ENCODE measurements around the gene DGKB.
"Not testable (repeated sequence)": the region's sequence is repeated elsewhere in the genome, so short reads cannot be mapped to it uniquely, and the experiment has no call there.

DGKB gene

GRCh38 chr7:14368285-14368684, 534.3 kb downstream of the DGKB start:
- DNase-seq = no peak

GRCh38 chr7:14351167-14351566, 551.4 kb downstream of the DGKB start:
- no peak for DNase-seq

GRCh38 chr7:14341200-14341775, 561.3 kb downstream of the DGKB start:
- DNase-seq = no peak

GRCh38 chr7:14340393-14341074, 562.0 kb downstream of the DGKB start:
- DNase-seq = no peak

DNA sequence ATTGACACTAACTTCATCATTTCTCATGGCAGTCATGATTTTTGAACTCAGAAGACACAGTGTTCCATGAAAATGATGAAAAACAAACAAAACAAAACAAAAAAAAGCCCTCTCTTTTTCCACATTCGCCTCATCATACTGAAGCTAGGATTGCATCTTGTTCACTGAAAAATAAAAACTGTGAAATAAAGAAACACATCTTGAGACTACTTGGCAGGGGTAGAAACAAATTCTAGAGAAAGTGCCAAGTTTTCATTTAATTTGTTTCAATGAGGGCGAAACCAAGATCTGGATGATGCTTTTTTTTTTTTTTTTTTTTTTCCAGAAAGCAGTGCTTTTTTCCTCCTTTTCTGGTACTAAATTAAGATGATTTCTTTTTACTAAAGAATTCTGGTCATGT, 562.7 kb downstream of the DGKB start:
- no peak for DNase-seq

DNA sequence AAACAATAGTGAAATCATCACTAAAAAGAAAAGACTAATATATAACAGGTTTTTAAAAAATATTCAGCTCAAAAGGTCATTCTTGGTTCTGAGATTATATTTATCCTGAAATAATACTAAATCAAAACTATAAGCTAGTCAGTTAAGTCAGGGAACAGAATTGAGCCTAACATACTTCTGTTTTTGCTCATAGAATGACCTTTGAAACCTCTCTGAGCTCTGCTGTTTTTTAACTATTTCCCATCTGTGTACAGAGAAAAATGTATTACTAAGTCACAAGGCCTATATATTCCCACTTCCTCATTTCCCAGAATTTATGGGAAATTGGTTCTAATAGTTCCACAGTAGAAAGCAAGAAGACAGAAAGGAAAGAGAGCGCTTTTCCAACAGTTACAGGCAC, 566.3 kb downstream of the DGKB start:
- no peak for DNase-seq

- DNase-seq = no peak
These were observed 570.4 kb downstream of the DGKB start for GRCh38 chr7:14332155-14332554.

DNA sequence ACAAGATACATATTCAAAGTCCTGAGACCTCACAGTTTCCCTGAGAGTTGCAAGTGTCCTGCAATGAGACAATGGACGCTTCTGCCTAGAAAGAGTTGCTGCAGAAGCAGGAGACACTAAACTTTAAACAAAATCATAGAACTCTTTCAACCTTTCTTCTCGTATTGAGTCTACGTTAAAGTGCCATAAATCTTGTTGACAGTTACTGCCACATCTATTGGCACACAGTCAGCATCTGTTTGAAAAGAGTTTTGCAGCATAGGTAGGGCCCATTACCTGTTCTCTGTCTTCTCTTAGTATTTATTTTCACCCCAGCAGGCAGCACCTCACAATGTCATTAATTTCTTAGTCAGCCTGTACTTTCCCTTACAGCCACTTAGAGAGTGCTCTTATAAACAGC, 577.8 kb downstream of the DGKB start:
- no peak for DNase-seq

DNA sequence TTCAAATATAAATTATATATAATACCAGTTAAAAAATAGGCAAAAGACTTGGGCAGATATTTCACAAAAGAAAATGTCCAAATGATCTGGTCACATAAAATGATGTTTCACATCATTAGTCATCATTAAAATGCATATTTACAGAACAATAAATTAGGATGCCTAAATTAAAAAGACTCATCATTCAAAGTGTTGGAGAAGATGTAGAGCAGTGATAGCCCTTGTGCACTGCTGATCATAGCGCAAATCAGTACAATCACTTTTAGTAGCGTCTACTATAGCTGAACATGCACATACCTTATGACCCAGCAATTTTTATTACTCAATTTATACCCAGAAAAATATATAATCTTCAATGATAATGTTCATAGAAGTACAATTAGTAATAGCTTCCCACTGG, 579.8 kb downstream of the DGKB start:
- no peak for DNase-seq

DNA sequence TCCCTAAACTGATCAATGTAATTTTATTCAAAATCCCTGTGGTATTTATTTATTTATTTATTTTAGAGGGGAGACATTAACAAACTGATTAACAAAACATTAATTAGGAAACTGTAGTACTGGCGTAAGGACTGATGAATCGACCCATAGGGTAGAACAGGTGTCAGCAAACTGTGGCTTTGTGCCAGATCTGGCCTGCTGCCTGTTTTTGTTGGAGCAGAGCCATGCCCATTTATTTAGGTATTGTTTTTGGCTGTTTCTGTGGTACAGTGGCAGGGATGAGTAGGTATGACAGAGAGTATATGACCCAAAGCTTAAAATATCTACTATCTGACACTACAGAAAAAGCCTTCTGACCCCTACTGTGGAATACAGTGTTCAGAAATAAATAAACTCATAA, 580.6 kb downstream of the DGKB start:
- DNase-seq = peak; percentile 43

DNA sequence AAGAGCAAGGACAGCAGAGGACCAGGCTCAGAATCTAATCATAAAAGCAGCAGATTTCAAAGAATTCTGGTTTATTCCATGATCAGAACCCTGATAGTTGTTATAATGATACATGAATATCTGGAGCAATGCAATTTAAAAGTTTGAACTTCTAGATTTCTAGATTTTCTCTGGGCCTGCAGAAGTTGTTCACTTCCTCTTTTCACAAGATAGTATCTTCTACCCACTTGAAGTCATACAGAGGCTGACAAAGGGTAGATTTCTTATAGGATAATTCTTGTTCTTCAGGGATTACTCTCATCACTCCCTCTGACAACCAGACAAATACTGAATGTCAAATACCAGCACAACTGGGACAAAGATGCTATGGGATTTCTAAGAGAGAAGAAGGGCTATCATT, 593.1 kb downstream of the DGKB start:
- DNase-seq = no peak

GRCh38 chr7:14305233-14305866, 597.2 kb downstream of the DGKB start:
- DNase-seq = no peak

- no peak for DNase-seq
These were observed 599.0 kb downstream of the DGKB start for GRCh38 chr7:14303536-14303935.

DNA sequence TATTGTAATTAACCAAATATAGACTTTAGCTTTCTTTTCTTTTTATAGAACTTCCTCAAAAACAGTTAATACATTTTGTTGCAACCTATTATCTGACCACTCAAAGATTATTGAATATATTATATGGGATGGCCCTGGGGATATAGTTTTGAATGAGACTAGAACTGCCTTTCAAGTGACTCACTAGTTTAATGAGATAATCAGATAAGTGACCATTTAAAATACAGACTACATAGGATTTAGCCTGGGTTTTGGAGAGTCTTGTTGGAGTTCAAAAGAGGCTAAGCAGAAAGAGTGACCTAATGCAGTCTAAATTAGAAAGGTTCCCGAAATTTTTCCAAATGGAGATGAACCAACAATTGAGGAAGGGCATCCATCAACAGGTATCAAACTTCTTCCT, 607.9 kb downstream of the DGKB start:
- DNase-seq = no peak

- no peak for DNase-seq
These were observed 609.1 kb downstream of the DGKB start for GRCh38 chr7:14293434-14293833.

GRCh38 chr7:14292737-14293136, 609.8 kb downstream of the DGKB start:
- DNase-seq = no peak

- DNase-seq = no peak
These were observed 612.6 kb downstream of the DGKB start for GRCh38 chr7:14289957-14290356.

GRCh38 chr7:14288701-14289100, 613.9 kb downstream of the DGKB start:
- DNase-seq = no peak

DNA sequence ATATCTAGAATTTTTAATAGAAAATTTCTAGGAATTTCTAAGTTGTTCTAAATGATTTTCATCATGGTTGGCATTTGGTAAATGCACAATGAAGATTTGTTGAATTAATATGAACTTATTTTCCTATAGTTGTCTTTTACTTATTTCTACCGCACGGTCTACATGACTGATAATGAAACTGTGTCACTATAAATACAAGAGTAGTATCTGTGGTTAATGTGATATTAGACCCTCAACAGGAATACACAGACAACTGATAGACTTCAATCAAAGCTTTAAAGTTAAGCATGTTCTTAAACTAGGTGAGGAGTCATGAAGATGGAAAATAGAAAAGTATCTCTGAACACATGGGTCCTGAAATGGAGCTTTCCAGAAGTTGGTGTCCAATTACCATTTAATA, 615.2 kb downstream of the DGKB start:
- no peak for DNase-seq

- no peak for DNase-seq
These were observed 616.5 kb downstream of the DGKB start for GRCh38 chr7:14286036-14286435.

- DNase-seq = not testable (repeated sequence)
These were observed 623.3 kb downstream of the DGKB start for GRCh38 chr7:14279065-14279871.

DNA sequence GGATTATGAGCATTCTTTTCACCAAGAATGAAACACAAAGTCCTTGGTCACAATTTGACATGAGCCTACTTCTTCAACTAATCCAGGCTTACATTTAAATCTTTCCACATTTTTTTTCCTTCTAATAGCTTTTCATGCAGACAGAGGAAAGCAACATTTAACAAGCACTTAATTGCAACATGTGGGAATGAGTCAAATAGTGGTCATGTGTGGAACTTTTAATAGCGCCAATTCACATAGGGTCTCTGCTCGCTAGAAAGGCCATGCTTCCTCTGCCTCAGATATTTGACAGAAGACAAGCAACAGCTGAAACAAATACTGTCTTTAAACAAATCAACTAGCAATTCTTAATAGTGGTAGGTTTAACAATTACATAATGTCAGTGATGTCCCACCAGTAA, 627.2 kb downstream of the DGKB start:
- DNase-seq = no peak

GRCh38 chr7:14271441-14271840, 631.1 kb downstream of the DGKB start:
- no peak for DNase-seq

- DNase-seq = no peak
These were observed 632.5 kb downstream of the DGKB start for GRCh38 chr7:14270099-14270498.

Data from NCI-H2171 (cell line).